Measurements from ENCODE around the gene ISM1. TPM values are rescaled to one million over a fixed set of nuclear protein-coding genes. Genes with fewer than 3 reads are reported as not detected.

ISM1 gene
- total RNA-seq, 2 donors from 2014 or later, result 0.24 to 1.1 TPM

- no peak overlapping the region for H3K4me3 Mint-ChIP-seq
- Histone ChIP-seq H3K4me3 (ENCODE audit: low read length) (no peak overlapping the region), H3K9me3 (ENCODE audit: control insufficient read depth, low read length) (no peaks in the 10 kb centered on the region), H3K9ac (ENCODE audit: extremely low read depth, low read length, poor library complexity, severe bottlenecking) (no peak overlapping the region), H3K4me1 (ENCODE audit: control insufficient read depth, insufficient read depth, low read length) (no peaks in the 10 kb centered on the region), H3K27ac (ENCODE audit: low read depth, low read length) (no peak overlapping the region), H3K36me3 (ENCODE audit: control insufficient read depth, insufficient read depth, low read length) (no peaks in the 10 kb centered on the region), H3K27me3 (ENCODE audit: control insufficient read depth, insufficient read depth, low read length, poor library complexity, severe bottlenecking) (no peaks in the 10 kb centered on the region)
- 56 to 100% methylated on average over 1 to 2 of the region's 2 CpGs for WGBS, 2 experiments (ENCODE audit: insufficient coverage in 1 of 2, insufficient read length in 1 of 2)
- H3K4me1 Mint-ChIP-seq, result peaks cover 29% of the 10 kb centered on the region
- H3K27ac Mint-ChIP-seq, result no peak overlapping the region
- H3K36me3 Mint-ChIP-seq (ENCODE audit: low read depth), result no peaks in the 10 kb centered on the region
- TF ChIP-seq CTCF (conservative IDR thresholded peaks at IDR 0.05), result no peak
- H3K9me3 Mint-ChIP-seq, result no peaks in the 10 kb centered on the region
- no peak for DNase-seq
- peaks cover 14% of the 10 kb centered on the region for H3K27me3 Mint-ChIP-seq (ENCODE audit: insufficient read depth)
These were observed 119.0 kb downstream of the ISM1 start for GRCh38 chr20:13340088-13340487.

- Mint-ChIP-seq H3K27me3 (ENCODE audit: insufficient read depth) (peaks cover 14% of the 10 kb centered on the region), H3K36me3 (ENCODE audit: low read depth) (no peaks in the 10 kb centered on the region), H3K4me1 (peaks cover 28% of the 10 kb centered on the region), H3K27ac (no peak overlapping the region), H3K9me3 (no peaks in the 10 kb centered on the region), H3K4me3 (no peak overlapping the region)
- H3K9me3 ChIP-seq (ENCODE audit: control insufficient read depth, low read length), result no peaks in the 10 kb centered on the region
- no peaks in the 10 kb centered on the region for H3K27me3 ChIP-seq (ENCODE audit: control insufficient read depth, insufficient read depth, low read length, poor library complexity, severe bottlenecking)
- H3K27ac ChIP-seq (ENCODE audit: low read depth, low read length), result no peak overlapping the region
- TF ChIP-seq CTCF (conservative IDR thresholded peaks at IDR 0.05), result no peak
- no peaks in the 10 kb centered on the region for H3K36me3 ChIP-seq (ENCODE audit: control insufficient read depth, insufficient read depth, low read length)
- H3K4me1 ChIP-seq (ENCODE audit: control insufficient read depth, insufficient read depth, low read length), result no peaks in the 10 kb centered on the region
- H3K9ac ChIP-seq (ENCODE audit: extremely low read depth, low read length, poor library complexity, severe bottlenecking), result no peak overlapping the region
- no peak overlapping the region for H3K4me3 ChIP-seq (ENCODE audit: low read length)
- 79 to 92% methylated on average over 6 to 9 of the region's 9 CpGs for WGBS, 2 experiments (ENCODE audit: insufficient coverage in 1 of 2, insufficient read length in 1 of 2)
- DNase-seq, result no peak
These were observed 120.8 kb downstream of the ISM1 start for GRCh38 chr20:13341737-13342393.

- Mint-ChIP-seq H3K4me1 (peaks cover 28% of the 10 kb centered on the region), H3K36me3 (ENCODE audit: low read depth) (no peaks in the 10 kb centered on the region), H3K4me3 (no peak overlapping the region), H3K27ac (no peak overlapping the region), H3K9me3 (no peaks in the 10 kb centered on the region), H3K27me3 (ENCODE audit: insufficient read depth) (peaks cover 11% of the 10 kb centered on the region)
- Histone ChIP-seq H3K9ac (ENCODE audit: extremely low read depth, low read length, poor library complexity, severe bottlenecking) (no peak overlapping the region), H3K4me1 (ENCODE audit: control insufficient read depth, insufficient read depth, low read length) (no peaks in the 10 kb centered on the region), H3K4me3 (ENCODE audit: low read length) (no peak overlapping the region), H3K9me3 (ENCODE audit: control insufficient read depth, low read length) (no peaks in the 10 kb centered on the region), H3K27me3 (ENCODE audit: control insufficient read depth, insufficient read depth, low read length, poor library complexity, severe bottlenecking) (no peaks in the 10 kb centered on the region), H3K27ac (ENCODE audit: low read depth, low read length) (no peak overlapping the region), H3K36me3 (ENCODE audit: control insufficient read depth, insufficient read depth, low read length) (no peaks in the 10 kb centered on the region)
- no peak for TF ChIP-seq CTCF (conservative IDR thresholded peaks at IDR 0.05)
- WGBS, 2 experiments (ENCODE audit: insufficient coverage in 1 of 2, insufficient read length in 1 of 2), result 90 to 92% methylated on average over 4 to 12 of the region's 12 CpGs
- no peak for DNase-seq
These were observed 121.6 kb downstream of the ISM1 start for GRCh38 chr20:13342469-13343242.
